ENCODE results near the gene FXYD1.
"Not testable (repeated sequence)": the region's sequence is repeated elsewhere in the genome, so short reads cannot be mapped to it uniquely, and the experiment has no call there.

FXYD1 gene

DNA sequence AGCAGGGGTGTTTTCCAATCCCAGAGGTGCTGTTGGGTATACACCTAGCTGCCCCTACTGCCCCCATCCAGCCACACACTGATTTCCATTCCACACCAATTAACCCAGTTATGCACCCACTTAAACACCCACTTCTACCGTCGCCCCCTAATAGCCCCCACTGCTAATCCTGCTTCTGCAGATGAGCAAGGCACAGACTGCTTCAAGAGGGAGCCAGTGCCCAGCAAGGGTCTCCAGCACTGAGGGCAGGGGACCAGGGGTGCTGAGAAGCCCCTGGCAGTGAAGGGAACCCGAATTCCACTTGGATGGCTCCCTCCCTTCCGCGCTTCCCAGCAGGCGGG is 5.6 kb downstream of the FXYD1 start:
- no peak for DNase-seq

GRCh38 chr19:35144600-35145436 is 6.2 kb downstream of the FXYD1 start:
- DNase-seq: no peak

GRCh38 chr19:35146746-35147459 is 8.3 kb downstream of the FXYD1 start:
- DNase-seq: no peak

- DNase-seq: no peak
Measured at GRCh38 chr19:35149463-35149862, 10.8 kb downstream of the FXYD1 start.

DNA sequence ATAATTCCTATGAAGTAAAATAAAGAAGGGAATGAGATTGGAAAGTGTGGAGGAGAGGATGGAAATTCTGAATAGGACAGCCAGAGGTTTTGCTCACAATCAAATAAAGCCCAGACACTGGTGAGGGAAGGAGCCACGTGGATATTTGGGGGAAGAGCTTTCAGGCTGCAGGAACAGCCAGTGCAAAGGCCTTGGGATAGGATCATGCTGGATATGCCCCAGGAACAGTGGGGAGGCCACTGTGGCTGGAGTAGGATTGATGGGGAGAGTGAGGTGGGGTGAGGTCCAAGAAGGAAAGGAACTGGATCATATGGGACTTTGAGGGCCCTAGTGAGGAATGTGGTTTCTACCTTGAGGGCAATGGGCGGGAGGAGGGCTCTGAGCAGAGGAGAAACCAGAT is 11.8 kb downstream of the FXYD1 start:
- DNase-seq: no peak

- DNase-seq: no peak
Measured at GRCh38 chr19:35151273-35152065, 12.8 kb downstream of the FXYD1 start.

- DNase-seq: not testable (repeated sequence)
Measured at GRCh38 chr19:35153129-35153522, 14.5 kb downstream of the FXYD1 start.

- DNase-seq: peak; percentile 75
Measured at GRCh38 chr19:35153701-35154524, 15.3 kb downstream of the FXYD1 start.

GRCh38 chr19:35154525-35155406 is 16.1 kb downstream of the FXYD1 start, which contains the start of gene FXYD5:
Gene FXYD5 (plus strand): TSS chr19:35154735. CDS start chr19:35155551, 816 bp downstream.
- DNase-seq: peak; percentile 66

DNA sequence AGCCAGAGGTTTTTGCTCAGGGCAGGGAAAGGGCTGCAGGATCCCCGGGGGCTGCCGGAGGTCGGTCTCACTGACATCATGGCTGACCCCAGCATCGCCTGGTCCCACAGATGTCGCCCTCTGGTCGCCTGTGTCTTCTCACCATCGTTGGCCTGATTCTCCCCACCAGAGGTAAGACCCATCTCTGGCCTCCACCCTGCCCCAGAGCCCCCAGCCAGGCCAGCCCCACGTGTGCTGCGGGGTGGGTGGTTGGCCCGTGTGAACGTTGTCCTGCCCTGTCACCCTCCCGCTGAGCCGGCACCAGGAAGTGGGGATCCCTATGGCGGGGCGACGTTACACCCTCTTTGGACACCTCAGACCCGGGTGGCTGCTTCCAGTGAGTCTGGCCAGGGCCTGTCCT is 16.8 kb downstream of the FXYD1 start:
- DNase-seq: peak; percentile 45

GRCh38 chr19:35155981-35156672 is 17.5 kb downstream of the FXYD1 start:
- no peak for DNase-seq

DNA sequence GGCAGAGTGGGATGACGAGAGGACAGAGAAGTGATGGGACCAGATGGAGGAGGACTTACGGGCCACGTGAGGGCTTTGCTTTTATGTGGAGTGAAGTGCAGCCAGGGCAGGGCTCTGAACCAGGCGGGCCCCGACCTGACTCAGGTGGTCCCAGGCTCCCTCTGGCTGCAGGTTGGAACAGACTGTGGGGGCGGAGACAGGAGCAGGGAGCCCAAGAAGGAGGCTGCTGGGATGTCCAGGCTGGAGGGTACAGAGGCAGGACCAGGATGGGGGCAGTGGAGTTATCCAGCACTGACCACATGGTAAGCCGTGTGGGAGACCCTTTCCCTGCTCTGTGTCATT is 18.0 kb downstream of the FXYD1 start:
- no peak for DNase-seq

DNA sequence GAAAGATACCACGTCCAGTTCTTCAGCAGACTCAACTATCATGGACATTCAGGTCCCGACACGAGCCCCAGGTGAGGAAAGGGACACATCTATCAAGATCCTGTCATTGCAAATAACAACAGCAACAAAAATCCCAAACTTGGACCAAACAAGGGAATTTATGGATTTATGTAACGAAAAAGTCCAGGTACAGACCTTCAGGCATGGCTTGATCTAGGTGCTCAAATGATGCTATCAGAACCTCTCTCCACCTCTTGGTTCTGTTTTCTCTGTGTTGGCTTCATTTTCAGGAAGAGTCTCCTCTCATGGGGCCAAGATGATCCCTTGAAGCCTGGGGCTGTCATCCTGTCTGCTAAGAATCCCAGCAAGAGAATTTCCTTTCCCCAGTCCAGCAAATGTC is 18.8 kb downstream of the FXYD1 start:
- DNase-seq: no peak

GRCh38 chr19:35159606-35160005 is 21.0 kb downstream of the FXYD1 start:
- no peak for DNase-seq

DNA sequence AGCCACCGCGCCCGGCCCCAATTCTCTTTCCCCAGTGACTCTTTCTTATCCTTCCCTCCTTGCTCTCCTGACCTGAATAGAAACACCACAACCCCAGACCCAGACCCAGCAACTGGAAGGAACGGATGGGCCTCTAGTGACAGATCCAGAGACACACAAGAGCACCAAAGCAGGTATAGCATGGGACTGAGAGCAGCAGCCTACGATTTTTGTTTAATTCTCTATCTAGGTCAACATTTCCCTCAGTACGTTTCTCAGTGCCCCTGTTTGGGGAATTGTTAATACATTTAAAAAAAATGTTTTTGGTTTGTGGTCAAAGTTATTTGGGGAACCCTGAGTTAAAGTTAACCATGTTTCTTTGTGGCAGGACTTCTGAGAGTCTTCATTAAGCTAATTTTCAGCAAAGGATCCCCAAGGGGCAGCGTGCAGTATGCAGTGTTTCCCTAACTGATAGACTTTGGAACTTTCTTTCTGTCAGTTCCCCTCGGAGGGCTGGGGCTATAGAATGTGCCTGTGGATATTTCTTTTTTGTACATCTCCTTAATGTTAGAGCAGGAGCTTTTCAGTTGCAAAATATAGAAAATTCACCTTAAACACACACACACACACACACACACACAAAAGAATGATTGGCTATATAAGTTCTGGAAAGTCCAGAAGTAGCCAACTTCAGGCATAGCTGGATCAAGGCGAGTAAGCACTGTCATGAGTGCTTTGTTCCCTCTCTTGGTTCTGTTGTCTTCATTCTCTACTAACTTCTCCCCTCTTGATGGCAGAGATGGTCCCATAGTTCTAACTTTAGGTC is 22.2 kb downstream of the FXYD1 start:
- DNase-seq: no peak

DNA sequence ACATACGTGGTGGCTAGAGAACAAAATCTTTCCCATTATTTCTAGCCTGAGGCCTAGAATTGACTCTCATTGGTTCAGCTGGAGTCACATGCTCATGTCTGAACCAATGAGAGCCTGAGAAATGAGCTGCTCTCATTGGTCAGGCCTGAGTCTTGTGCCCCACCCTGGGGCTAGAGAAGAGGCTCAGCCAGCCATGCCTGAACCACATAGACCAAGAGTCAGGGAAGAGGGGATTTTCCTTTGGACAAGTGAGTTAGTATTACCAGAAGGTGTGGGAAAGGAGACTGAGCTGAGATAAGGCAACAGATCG is 22.8 kb downstream of the FXYD1 start:
- no peak for DNase-seq

GRCh38 chr19:35162471-35163326 is 24.1 kb downstream of the FXYD1 start:
- no peak for DNase-seq

DNA sequence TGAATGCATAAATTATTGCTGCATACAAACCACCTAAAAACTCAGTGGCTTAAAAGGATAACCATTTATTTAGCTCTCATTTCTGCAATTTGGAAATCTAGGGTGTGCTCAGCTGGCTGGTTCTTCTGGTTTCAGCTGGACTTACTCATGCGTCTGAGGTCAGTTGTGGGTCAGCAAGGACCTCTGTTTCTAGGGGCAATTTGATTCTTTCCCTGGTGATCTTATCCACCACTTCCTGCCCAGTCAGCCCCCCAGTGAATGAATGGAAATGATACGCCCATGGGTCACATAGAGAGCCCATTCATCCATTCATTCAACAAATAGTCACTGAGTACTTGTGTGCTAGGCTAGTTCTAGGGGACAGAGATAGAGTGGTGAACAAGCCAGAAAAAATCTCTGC is 25.8 kb downstream of the FXYD1 start:
- DNase-seq: no peak

All from activated CD4-positive, CD25-positive, alpha-beta regulatory T cell treated with anti-CD3 and anti-CD28 coated beads, Interleukin-2, amount 50 U/mL, for 72 hours (primary cell).